ENCODE data around the gene PYROXD2.

DNA sequence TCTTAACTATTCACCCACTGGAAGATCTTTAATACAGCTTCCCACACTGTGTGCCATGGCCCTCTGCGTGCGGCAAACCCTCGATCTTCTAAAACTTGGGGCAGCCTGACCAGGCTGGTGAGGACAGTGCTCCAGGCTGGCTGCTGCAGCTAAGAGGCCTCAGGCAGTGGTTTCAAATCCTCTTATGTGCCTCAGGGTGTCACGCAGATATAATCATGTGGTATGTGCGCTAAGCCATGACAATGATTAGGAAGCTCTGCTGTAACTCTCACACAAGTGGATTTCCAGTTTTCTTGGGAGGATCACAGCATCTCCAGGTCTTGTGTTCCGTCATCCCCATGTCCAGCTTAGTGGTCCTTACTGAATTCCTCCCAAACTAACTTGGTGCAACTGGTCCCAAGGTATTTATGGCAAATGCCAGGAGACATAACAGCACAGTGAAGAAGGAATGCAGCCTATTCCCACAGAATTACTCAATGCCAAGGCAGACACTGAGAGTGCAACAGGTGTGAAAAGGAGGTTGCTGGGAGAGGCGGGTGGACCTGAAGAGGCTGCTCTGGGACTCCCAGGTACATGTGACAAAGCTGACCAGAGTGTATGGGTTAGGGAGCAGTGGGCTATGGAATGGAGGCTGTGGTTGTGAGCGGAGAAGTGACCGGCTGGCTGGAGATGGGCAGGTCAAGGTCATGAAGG, 29.5 kb upstream of the PYROXD2 start:
- TF ChIP-seq EZH2 (IDR thresholded peaks at IDR 0.05; ENCODE audit: borderline replicate concordance, insufficient read depth, low read length, poor library complexity, severe bottlenecking) (no peak), POLR2AphosphoS5 (IDR thresholded peaks at IDR 0.05) (no peak), EP300 (conservative IDR thresholded peaks at IDR 0.05; ENCODE audit: poor library complexity, severe bottlenecking) (no peak), SMC3 (conservative IDR thresholded peaks at IDR 0.05; ENCODE audit: poor library complexity) (no peak), RAD21 (conservative IDR thresholded peaks at IDR 0.05) (no peak), TAF1 (IDR thresholded peaks at IDR 0.05; ENCODE audit: low read depth) (no peak), MXI1 (conservative IDR thresholded peaks at IDR 0.05; ENCODE audit: poor library complexity, severe bottlenecking) (no peak)
- TF ChIP-seq, protein P1, sequence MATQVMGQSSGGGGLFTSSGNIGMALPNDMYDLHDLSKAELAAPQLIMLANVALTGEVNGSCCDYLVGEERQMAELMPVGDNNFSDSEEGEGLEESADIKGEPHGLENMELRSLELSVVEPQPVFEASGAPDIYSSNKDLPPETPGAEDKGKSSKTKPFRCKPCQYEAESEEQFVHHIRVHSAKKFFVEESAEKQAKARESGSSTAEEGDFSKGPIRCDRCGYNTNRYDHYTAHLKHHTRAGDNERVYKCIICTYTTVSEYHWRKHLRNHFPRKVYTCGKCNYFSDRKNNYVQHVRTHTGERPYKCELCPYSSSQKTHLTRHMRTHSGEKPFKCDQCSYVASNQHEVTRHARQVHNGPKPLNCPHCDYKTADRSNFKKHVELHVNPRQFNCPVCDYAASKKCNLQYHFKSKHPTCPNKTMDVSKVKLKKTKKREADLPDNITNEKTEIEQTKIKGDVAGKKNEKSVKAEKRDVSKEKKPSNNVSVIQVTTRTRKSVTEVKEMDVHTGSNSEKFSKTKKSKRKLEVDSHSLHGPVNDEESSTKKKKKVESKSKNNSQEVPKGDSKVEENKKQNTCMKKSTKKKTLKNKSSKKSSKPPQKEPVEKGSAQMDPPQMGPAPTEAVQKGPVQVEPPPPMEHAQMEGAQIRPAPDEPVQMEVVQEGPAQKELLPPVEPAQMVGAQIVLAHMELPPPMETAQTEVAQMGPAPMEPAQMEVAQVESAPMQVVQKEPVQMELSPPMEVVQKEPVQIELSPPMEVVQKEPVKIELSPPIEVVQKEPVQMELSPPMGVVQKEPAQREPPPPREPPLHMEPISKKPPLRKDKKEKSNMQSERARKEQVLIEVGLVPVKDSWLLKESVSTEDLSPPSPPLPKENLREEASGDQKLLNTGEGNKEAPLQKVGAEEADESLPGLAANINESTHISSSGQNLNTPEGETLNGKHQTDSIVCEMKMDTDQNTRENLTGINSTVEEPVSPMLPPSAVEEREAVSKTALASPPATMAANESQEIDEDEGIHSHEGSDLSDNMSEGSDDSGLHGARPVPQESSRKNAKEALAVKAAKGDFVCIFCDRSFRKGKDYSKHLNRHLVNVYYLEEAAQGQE (IDR thresholded peaks at IDR 0.05; ENCODE audit: borderline replicate concordance): no peak
- TF ChIP-seq, protein P2, sequence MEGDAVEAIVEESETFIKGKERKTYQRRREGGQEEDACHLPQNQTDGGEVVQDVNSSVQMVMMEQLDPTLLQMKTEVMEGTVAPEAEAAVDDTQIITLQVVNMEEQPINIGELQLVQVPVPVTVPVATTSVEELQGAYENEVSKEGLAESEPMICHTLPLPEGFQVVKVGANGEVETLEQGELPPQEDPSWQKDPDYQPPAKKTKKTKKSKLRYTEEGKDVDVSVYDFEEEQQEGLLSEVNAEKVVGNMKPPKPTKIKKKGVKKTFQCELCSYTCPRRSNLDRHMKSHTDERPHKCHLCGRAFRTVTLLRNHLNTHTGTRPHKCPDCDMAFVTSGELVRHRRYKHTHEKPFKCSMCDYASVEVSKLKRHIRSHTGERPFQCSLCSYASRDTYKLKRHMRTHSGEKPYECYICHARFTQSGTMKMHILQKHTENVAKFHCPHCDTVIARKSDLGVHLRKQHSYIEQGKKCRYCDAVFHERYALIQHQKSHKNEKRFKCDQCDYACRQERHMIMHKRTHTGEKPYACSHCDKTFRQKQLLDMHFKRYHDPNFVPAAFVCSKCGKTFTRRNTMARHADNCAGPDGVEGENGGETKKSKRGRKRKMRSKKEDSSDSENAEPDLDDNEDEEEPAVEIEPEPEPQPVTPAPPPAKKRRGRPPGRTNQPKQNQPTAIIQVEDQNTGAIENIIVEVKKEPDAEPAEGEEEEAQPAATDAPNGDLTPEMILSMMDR (IDR thresholded peaks at IDR 0.05; ENCODE audit: poor library complexity, severe bottlenecking): no peak

Data from neural cell (in vitro differentiated cells).